ENCODE data around the gene FAM76B.
A peak's percentile ranks its signal among the peaks of the same experiment; 100 is the strongest.

The FAM76B gene

DNA sequence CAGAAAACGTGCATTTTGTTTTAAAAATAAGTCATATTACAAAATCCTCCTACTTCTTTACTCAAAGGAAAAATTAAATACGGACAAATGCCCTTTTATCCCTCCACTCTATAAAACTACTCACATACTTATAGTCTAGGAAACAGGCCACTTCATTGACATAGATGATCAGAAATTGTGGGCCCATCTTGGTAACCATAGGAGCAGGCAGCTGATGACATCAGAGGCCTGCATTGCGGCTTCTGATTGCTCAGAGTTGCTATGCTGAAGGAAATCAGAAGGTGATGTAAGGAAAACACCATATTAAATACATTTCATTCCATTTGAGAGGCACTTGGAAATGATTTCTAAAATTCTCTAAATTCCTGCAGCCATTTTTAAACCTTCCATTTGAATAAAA, 27.0 kb downstream of the FAM76B start:
- TF ChIP-seq, protein P1, sequence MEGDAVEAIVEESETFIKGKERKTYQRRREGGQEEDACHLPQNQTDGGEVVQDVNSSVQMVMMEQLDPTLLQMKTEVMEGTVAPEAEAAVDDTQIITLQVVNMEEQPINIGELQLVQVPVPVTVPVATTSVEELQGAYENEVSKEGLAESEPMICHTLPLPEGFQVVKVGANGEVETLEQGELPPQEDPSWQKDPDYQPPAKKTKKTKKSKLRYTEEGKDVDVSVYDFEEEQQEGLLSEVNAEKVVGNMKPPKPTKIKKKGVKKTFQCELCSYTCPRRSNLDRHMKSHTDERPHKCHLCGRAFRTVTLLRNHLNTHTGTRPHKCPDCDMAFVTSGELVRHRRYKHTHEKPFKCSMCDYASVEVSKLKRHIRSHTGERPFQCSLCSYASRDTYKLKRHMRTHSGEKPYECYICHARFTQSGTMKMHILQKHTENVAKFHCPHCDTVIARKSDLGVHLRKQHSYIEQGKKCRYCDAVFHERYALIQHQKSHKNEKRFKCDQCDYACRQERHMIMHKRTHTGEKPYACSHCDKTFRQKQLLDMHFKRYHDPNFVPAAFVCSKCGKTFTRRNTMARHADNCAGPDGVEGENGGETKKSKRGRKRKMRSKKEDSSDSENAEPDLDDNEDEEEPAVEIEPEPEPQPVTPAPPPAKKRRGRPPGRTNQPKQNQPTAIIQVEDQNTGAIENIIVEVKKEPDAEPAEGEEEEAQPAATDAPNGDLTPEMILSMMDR (conservative IDR thresholded peaks at IDR 0.05; ENCODE audit: low read depth, low read length) = no peak
- no peak overlapping the region for H3K4me3 ChIP-seq (ENCODE audit: low read depth, low read length)
- DNase-seq (ENCODE audit: low read depth) = peak; percentile 5

GRCh38 chr11:95760941-95761340, 28.6 kb downstream of the FAM76B start:
- no peak overlapping the region for H3K4me3 ChIP-seq (ENCODE audit: low read depth, low read length)
- TF ChIP-seq, protein P1 (conservative IDR thresholded peaks at IDR 0.05; ENCODE audit: low read depth, low read length) = no peak
- no peak for DNase-seq (ENCODE audit: low read depth)

- TF ChIP-seq, protein P1 (conservative IDR thresholded peaks at IDR 0.05; ENCODE audit: low read depth, low read length) = no peak
- no peak for DNase-seq (ENCODE audit: low read depth)
Measured at GRCh38 chr11:95751515-95751914, 38.1 kb downstream of the FAM76B start.

DNA sequence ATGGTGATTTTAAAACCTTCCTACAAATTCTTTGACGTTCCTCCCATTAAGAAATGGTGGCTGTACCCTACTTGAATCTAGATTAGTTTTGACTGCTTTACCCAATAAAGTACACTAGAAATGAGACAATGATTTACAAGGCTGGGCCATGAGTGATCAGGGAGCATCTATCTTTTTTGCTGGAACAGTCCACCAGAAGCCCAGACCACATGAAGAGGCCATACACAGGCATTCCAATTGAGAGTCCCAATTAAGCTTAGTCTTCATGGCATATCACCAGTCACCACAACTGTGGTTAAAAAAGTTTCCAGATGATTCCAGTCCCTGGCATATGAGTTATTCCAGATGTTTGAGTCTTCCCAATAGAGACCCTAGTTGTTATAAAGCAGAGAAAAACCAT, 39.5 kb downstream of the FAM76B start:
- no peak for DNase-seq (ENCODE audit: low read depth)
- H3K4me3 ChIP-seq (ENCODE audit: low read depth, low read length) = no peak overlapping the region
- TF ChIP-seq, protein P1 (conservative IDR thresholded peaks at IDR 0.05; ENCODE audit: low read depth, low read length) = no peak

More at GRCh38 chr11:95751515-95751914, 38.1 kb downstream of the FAM76B start:
- H3K4me3 ChIP-seq (ENCODE audit: low read depth, low read length) = no peak overlapping the region

DNA sequence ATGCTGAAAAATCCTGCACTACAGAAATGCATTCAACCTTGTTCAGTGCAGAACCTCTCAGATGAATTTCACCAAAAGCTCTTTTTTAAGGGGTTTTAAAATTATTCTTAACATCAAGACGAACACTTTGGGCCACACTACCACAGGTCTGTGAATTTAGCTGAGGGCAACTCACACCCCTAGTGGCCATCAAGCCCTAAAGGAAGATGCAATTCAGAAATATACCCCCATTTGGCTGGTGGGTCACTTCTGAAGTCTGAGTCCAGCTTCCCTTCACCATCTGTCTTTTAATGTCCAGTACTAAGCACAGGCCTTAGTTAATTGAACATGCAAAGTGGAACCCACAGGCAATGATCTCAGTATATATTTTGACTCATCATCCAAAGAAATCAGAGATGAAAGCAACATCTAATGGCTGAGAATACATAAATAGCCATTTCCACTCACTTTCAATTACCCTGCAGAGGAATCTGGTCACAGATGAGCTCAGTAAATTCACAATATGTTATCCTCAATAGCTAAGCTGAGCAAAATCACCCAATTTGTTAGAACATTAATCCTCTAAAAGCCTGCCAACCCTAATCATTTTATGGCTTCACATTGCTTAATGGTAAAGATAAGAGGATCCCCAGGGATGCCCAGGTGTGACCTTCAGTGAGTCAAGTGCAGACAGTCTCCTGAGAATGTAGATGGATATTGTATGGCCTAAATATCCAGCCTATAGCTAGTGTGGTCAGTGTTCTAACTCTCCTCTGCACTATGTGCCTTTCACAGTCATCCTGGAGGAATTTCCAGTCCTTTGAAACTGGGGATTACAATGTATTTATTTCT, 50.3 kb downstream of the FAM76B start:
- DNase-seq (ENCODE audit: low read depth) = no peak
- TF ChIP-seq, protein P1 (conservative IDR thresholded peaks at IDR 0.05; ENCODE audit: low read depth, low read length) = peak; percentile 25
- H3K4me3 ChIP-seq (ENCODE audit: low read depth, low read length) = no peak overlapping the region

- TF ChIP-seq, protein P1 (conservative IDR thresholded peaks at IDR 0.05; ENCODE audit: low read depth, low read length) = no peak
- DNase-seq (ENCODE audit: low read depth) = no peak
- no peak overlapping the region for H3K4me3 ChIP-seq (ENCODE audit: low read depth, low read length)
Measured at GRCh38 chr11:95736809-95737208, 52.8 kb downstream of the FAM76B start.

DNA sequence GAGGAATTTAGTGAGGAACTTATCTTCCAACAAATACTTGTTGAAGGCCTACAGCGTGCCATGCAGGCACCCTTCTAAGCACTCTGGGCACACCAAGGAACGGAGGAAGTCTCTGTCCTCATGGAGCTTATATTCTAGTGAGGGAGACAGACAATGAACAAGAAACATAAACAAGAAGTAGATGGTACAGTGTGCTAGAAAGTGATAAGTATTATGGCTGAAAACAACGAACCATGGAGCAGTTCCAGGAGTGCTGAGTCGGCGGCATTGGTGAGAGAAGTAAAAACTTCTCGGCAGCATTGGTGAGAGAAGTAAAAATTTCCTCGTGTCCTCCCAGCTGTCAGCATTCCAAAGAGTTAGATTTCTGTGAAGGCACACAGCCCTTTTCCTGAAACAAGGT, 53.2 kb downstream of the FAM76B start:
- no peak for DNase-seq (ENCODE audit: low read depth)
- TF ChIP-seq, protein P1 (conservative IDR thresholded peaks at IDR 0.05; ENCODE audit: low read depth, low read length) = no peak
- H3K4me3 ChIP-seq (ENCODE audit: low read depth, low read length) = no peak overlapping the region

All from choroid plexus epithelial cell (primary cell).